Measurements from ENCODE around the gene TPCN2. TPM values are rescaled to one million over a fixed set of nuclear protein-coding genes. Genes with fewer than 3 reads are reported as not detected.

The TPCN2 gene
- total and polyA plus RNA-seq, 2 donors from 2014 or later: 12.9 to 22.4 TPM

GRCh38 chr11:69159150-69159852, 110.6 kb downstream of the TPCN2 start:
- FAIRE-seq (no peak), DNase-seq (peak in 4 of 5 donors; percentile 45 to 63 (median 58))
- intact Hi-C loops (cut with DNase I): no loop called here
- Histone ChIP-seq H3K27ac (ENCODE audit: low read depth in 2 of 2, low read length in 2 of 2) (no peak overlapping the region), H3K4me3 (ENCODE audit: low read length in 3 of 3) (no peak overlapping the region), H3K9ac (ENCODE audit: low read length in 3 of 3) (no peak overlapping the region), H3K4me1 (ENCODE audit: control insufficient read depth in 2 of 3, insufficient read depth in 2 of 3, low read depth in 1 of 3, low read length in 3 of 3) (peaks cover 0 to 2% (median 0%) of the 10 kb centered on the region in 3 donors), H3K9me3 (ENCODE audit: control insufficient read depth in 2 of 3, insufficient read depth in 1 of 3, low read length in 3 of 3) (peaks cover 0 to 3% (median 0%) of the 10 kb centered on the region in 3 donors), H3K27me3 (ENCODE audit: control insufficient read depth, insufficient read depth, low read length) (no peaks in the 10 kb centered on the region), H3K36me3 (ENCODE audit: control insufficient read depth in 2 of 3, insufficient read depth in 3 of 3, low read length in 3 of 3) (no peaks in the 10 kb centered on the region)
- no peak for TF ChIP-seq CTCF (IDR thresholded peaks at IDR 0.05; ENCODE audit: borderline replicate concordance, extremely low read depth, insufficient read depth)

DNA sequence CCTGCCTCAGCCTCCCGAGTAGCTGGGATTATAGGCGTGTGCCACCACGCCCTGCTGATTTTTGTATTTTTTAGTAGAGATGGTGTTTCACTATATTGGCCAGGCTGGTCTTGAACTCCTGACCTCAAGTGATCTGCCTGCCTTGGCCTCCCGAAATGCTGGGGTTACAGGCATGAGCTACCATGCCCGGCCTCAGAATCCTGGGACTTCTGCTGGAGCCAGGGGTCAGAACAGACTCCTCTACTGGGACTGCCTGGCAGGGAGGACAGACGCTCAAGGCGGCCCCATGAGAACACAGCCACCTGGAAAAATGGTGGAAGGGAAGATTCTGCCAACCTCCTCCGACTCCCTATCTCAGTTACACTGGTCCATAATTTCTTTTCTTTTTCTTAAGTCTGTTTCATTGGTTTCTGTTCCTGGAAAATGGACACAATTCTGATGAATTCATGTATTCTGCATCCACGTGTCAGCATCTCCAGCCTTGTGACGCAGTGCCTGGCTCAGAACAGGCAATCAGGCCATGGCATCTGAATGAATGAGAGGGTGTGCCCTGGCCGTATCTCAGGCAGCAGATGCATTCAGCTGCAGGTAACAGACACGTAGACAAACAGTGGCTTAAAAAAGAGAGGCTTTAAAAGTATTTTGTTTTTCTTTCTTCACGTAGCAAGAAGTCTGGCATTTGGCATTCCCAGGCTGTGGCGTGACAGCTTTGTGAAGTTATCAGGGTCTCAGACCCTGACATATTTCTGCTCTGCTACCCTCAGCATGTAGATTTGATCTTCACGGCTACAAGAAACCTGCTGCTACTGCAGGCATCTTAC, 111.8 kb downstream of the TPCN2 start:
- no peak for FAIRE-seq
- H3K27ac ChIP-seq (ENCODE audit: low read depth in 2 of 2, low read length in 2 of 2): no peak overlapping the region

DNA sequence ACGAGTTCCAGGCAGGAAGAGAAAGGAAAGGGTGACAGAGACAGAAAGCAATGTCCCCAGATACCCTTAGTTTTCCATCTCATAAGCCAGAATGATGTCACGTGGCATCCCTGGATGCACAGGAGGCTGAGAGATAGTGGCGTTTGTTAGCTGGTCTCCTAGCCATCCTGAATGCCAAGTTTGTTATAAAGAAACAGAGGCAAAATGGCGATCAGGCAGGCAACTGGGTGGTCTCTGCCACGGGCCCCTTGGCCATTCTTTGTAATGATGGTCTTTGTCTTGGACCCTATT, 112.3 kb downstream of the TPCN2 start:
- no peak overlapping the region for H3K4me3 ChIP-seq (ENCODE audit: low read length in 3 of 3)
- H3K4me1 ChIP-seq (ENCODE audit: control insufficient read depth in 2 of 3, insufficient read depth in 2 of 3, low read depth in 1 of 3, low read length in 3 of 3): no peaks in the 10 kb centered on the region
- H3K27ac ChIP-seq (ENCODE audit: low read depth in 2 of 2, low read length in 2 of 2): no peak overlapping the region
- H3K9ac ChIP-seq (ENCODE audit: low read length in 3 of 3): no peak overlapping the region
- TF ChIP-seq CTCF (IDR thresholded peaks at IDR 0.05; ENCODE audit: borderline replicate concordance, extremely low read depth, insufficient read depth): no peak
- no peak for FAIRE-seq
- H3K36me3 ChIP-seq (ENCODE audit: control insufficient read depth in 2 of 3, insufficient read depth in 3 of 3, low read length in 3 of 3): no peaks in the 10 kb centered on the region
- DNase-seq: no peak
- H3K27me3 ChIP-seq (ENCODE audit: control insufficient read depth, insufficient read depth, low read length): no peaks in the 10 kb centered on the region
- intact Hi-C loops (cut with DNase I): no loop called here
- H3K9me3 ChIP-seq (ENCODE audit: control insufficient read depth in 2 of 3, insufficient read depth in 1 of 3, low read length in 3 of 3): peaks cover 0 to 3% (median 0%) of the 10 kb centered on the region in 3 donors

More for the DNA sequence above, 111.8 kb downstream of the TPCN2 start:
- H3K36me3 ChIP-seq (ENCODE audit: control insufficient read depth in 2 of 3, insufficient read depth in 3 of 3, low read length in 3 of 3): no peaks in the 10 kb centered on the region
- H3K4me1 ChIP-seq (ENCODE audit: control insufficient read depth in 2 of 3, insufficient read depth in 2 of 3, low read depth in 1 of 3, low read length in 3 of 3): no peaks in the 10 kb centered on the region
- intact Hi-C loops (cut with DNase I): no loop called here
- DNase-seq: peak in 1 of 5 donors; percentile 8
- no peaks in the 10 kb centered on the region for H3K27me3 ChIP-seq (ENCODE audit: control insufficient read depth, insufficient read depth, low read length)
- H3K4me3 ChIP-seq (ENCODE audit: low read length in 3 of 3): no peak overlapping the region
- H3K9me3 ChIP-seq (ENCODE audit: control insufficient read depth in 2 of 3, insufficient read depth in 1 of 3, low read length in 3 of 3): peaks cover 0 to 3% (median 0%) of the 10 kb centered on the region in 3 donors
- no peak overlapping the region for H3K9ac ChIP-seq (ENCODE audit: low read length in 3 of 3)
- no peak for TF ChIP-seq CTCF (IDR thresholded peaks at IDR 0.05; ENCODE audit: borderline replicate concordance, extremely low read depth, insufficient read depth)
